ENCODE results near the gene SPPL2C. TPM values are rescaled to one million over a fixed set of nuclear protein-coding genes. Genes with fewer than 3 reads are reported as not detected.

Gene SPPL2C, protein sequence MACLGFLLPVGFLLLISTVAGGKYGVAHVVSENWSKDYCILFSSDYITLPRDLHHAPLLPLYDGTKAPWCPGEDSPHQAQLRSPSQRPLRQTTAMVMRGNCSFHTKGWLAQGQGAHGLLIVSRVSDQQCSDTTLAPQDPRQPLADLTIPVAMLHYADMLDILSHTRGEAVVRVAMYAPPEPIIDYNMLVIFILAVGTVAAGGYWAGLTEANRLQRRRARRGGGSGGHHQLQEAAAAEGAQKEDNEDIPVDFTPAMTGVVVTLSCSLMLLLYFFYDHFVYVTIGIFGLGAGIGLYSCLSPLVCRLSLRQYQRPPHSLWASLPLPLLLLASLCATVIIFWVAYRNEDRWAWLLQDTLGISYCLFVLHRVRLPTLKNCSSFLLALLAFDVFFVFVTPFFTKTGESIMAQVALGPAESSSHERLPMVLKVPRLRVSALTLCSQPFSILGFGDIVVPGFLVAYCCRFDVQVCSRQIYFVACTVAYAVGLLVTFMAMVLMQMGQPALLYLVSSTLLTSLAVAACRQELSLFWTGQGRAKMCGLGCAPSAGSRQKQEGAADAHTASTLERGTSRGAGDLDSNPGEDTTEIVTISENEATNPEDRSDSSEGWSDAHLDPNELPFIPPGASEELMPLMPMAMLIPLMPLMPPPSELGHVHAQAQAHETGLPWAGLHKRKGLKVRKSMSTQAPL
- total RNA-seq (2021; fragmentation: NEBNext Ultra II Directional; extraction: Animal tissue kit (Norgen Biotek cat#: 25700)) = not detected
- long read RNA-seq = 0 reads

DNA sequence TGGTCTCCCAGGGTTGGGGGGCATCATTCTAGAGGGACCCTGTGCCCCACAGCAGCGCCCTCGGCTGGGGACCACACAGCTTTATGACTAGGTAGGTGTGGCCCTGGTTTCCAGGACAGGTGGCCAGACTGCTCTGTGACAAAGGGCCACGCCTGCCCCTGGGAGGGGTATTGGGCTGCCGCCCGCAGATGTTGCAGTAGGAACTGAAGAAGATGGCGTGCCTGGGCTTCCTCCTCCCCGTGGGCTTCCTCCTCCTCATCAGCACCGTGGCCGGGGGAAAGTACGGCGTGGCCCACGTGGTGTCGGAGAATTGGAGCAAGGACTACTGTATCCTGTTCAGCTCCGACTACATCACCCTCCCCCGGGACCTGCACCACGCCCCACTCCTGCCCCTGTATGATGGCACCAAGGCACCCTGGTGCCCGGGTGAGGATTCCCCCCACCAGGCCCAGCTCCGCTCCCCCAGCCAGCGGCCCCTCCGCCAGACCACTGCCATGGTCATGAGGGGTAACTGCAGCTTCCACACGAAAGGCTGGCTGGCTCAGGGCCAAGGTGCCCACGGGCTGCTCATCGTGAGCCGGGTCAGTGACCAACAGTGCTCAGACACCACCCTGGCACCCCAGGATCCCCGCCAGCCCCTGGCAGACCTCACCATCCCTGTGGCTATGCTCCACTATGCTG, at the start of gene SPPL2C:
TSS of gene SPPL2C (plus strand) at position 187 of the 681 bp plus-strand sequence. CDS start at position 213, 26 bp downstream.
- TF ChIP-seq, protein P1, sequence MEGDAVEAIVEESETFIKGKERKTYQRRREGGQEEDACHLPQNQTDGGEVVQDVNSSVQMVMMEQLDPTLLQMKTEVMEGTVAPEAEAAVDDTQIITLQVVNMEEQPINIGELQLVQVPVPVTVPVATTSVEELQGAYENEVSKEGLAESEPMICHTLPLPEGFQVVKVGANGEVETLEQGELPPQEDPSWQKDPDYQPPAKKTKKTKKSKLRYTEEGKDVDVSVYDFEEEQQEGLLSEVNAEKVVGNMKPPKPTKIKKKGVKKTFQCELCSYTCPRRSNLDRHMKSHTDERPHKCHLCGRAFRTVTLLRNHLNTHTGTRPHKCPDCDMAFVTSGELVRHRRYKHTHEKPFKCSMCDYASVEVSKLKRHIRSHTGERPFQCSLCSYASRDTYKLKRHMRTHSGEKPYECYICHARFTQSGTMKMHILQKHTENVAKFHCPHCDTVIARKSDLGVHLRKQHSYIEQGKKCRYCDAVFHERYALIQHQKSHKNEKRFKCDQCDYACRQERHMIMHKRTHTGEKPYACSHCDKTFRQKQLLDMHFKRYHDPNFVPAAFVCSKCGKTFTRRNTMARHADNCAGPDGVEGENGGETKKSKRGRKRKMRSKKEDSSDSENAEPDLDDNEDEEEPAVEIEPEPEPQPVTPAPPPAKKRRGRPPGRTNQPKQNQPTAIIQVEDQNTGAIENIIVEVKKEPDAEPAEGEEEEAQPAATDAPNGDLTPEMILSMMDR (IDR thresholded peaks at IDR 0.05) = no peak
- H3K4me1 Mint-ChIP-seq (ENCODE audit: low read depth) = no peaks in the 10 kb centered on the region
- peaks cover 36% of the 10 kb centered on the region for H3K27me3 Mint-ChIP-seq (ENCODE audit: insufficient read depth)
- H3K9me3 Mint-ChIP-seq = no peaks in the 10 kb centered on the region
- H3K4me3 Mint-ChIP-seq = no peak within 1 kb of the TSS
- no peak for DNase-seq
- H3K27ac Mint-ChIP-seq = no peak within 1 kb of the TSS
- H3K36me3 Mint-ChIP-seq (ENCODE audit: low read depth) = no peaks in the 10 kb centered on the region

DNA sequence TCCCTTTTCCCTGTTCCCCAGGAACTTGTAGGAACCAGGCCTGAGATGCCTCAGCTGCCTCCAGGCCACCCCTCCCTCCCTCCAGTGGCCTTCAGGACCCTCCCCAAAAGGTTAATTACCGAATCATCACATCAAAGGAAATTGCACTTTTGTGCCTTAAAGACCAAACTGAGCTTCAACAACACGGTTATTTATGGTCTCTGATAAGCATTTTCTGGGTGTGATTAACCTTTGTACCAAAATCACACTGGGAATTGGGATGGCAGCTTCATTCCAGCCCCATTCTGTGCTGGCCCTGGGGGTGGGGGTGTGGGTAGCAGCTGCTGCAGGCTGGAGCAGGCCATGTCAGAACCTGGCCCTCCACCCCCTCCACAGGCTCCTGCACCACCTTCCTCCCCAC, 43.9 kb upstream of the SPPL2C start:
- TF ChIP-seq, protein P1 (IDR thresholded peaks at IDR 0.05) = no peak
- Mint-ChIP-seq H3K9me3 (no peaks in the 10 kb centered on the region), H3K27ac (no peak overlapping the region), H3K4me3 (no peak overlapping the region), H3K27me3 (ENCODE audit: insufficient read depth) (peaks cover 56% of the 10 kb centered on the region), H3K36me3 (ENCODE audit: low read depth) (no peaks in the 10 kb centered on the region), H3K4me1 (ENCODE audit: low read depth) (no peaks in the 10 kb centered on the region)
- DNase-seq = no peak

DNA sequence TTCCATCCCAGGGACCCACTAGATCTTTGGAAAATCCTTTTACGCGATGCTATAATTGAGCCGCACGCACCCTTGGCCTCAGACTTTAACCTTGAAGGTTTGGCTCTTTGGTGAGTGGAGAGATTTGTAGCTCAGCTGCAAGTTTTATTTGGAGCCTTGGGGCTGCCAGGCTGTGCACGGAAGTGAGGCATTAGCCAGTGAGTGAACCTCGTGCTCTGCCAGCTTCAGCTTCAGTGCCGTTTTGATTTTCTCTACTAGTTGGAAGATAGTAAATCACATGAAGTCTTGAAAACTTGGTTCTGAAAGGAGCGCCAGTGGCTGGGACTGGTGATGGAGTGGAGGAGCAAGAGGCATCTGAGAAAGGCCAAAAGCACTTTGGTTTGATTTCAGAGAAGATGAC, 43.3 kb upstream of the SPPL2C start:
- TF ChIP-seq, protein P1 (IDR thresholded peaks at IDR 0.05) = no peak
- Mint-ChIP-seq H3K4me1 (ENCODE audit: low read depth) (no peaks in the 10 kb centered on the region), H3K27ac (no peak overlapping the region), H3K36me3 (ENCODE audit: low read depth) (no peaks in the 10 kb centered on the region), H3K27me3 (ENCODE audit: insufficient read depth) (peaks cover 59% of the 10 kb centered on the region), H3K4me3 (no peak overlapping the region), H3K9me3 (no peaks in the 10 kb centered on the region)
- no peak for DNase-seq

DNA sequence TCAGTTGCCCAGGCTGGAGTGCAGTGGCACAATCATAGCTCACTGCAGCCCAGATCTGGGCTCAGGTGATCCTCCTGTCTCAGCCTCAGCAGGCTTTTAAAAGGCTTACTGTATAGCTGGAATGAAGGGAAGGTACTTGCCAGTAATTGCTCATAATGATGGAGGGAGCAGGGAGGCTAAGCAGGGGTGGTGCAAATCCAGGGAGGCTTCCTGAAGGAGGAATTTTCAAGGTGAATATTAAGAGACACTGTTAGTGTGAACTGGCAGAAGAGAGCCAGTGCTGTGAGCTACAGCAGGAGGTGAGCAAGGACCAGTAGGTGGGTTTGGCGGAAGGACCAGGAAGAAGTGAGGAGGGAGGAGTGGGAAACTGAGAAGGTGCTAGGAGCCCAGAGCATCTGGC, 35.8 kb upstream of the SPPL2C start:
- Mint-ChIP-seq H3K4me1 (ENCODE audit: low read depth) (no peaks in the 10 kb centered on the region), H3K27ac (no peak overlapping the region), H3K9me3 (no peaks in the 10 kb centered on the region), H3K27me3 (ENCODE audit: insufficient read depth) (peaks cover 30% of the 10 kb centered on the region), H3K36me3 (ENCODE audit: low read depth) (no peaks in the 10 kb centered on the region), H3K4me3 (no peak overlapping the region)
- TF ChIP-seq, protein P1 (IDR thresholded peaks at IDR 0.05) = no peak
- DNase-seq = no peak

DNA sequence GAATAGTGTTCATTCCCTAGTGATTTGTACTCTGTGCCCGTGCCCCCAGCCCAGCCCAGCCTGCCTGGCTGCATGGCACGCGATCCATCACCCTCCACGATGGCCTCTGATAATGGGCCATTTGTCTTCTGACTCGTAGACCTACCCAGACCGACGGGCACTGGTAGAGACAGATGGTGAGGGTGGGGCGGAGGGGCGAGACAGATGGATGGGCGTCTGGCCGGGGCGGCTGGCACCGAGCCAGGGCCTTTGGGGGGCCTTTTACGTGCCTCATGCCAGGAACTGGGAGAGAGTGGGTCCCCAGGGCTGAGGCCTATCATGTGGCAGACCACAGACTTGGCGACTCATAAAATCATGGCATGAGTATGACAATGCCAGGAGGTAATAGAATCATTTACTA, 35.2 kb upstream of the SPPL2C start:
- Mint-ChIP-seq H3K4me1 (ENCODE audit: low read depth) (no peaks in the 10 kb centered on the region), H3K9me3 (no peaks in the 10 kb centered on the region), H3K4me3 (no peak overlapping the region), H3K36me3 (ENCODE audit: low read depth) (no peaks in the 10 kb centered on the region), H3K27me3 (ENCODE audit: insufficient read depth) (peaks cover 29% of the 10 kb centered on the region), H3K27ac (no peak overlapping the region)
- DNase-seq = no peak
- TF ChIP-seq, protein P1 (IDR thresholded peaks at IDR 0.05) = no peak

Data from HFFc6 (cell line).